Lower leg skin (tissue), 4 donors: ENCODE data around the gene IQCK. TPM values are rescaled to one million over a fixed set of nuclear protein-coding genes. Genes with fewer than 3 reads are reported as not detected.

Source experiments
- DNase-seq, 2 donors: peaks; one replicate each; pipeline ENCODE4 v3.0.0-alpha.2; 2019; ENCODE audit warnings: low spot score in 2 of 2
- H3K4me3 ChIP-seq: fragments of 200-600 bp; sonication (generic); 2 replicates; pipeline ENCODE4 v1.5.1; 2017; ENCODE audit warnings: mild to moderate bottlenecking, low read depth; ENCODE audit not compliant: poor library complexity, severe bottlenecking
- CTCF ChIP-seq, 3 donors: fragments of 450-650 bp; IDR thresholded peaks; one replicate each; pipeline ENCODE4 v1.5.1; 2016; ENCODE audit warnings: antibody characterized with exemption in 3 of 3, mild to moderate bottlenecking in 3 of 3, moderate library complexity in 2 of 3
- POLR2A ChIP-seq, 2 donors: fragments of 450-650 bp; IDR thresholded peaks; one replicate each; pipeline ENCODE4 v1.6.1; 2016 to 2017; ENCODE audit warnings: antibody characterized with exemption in 2 of 2, mild to moderate bottlenecking in 1 of 2, moderate library complexity in 1 of 2
- WGBS, 2 donors: methylation state at CpG; one replicate each; pipeline ENCODE4 v1.1.5; 2018; 5-methylcytosine and 5-hydroxymethylcytosine counted together
- intact Hi-C: fragments of 100-400 bp; cut with DNase I; formaldehyde crosslinking; loops from one replicate; pipeline ENCODE4 v1.15.0; 2023; ENCODE audit warnings: low total_unique reads
- total RNA-seq, 4 donors: library from RNA; depleted of rRNA; stranded (reverse); fragments of >200 nt; gene quantifications; one replicate each; pipeline ENCODE4 v1.1.0, GENCODE V29; 2016

IQCK gene
- total RNA-seq, 4 donors from 2014 or later = 6.9 to 20.7 (median 10.9) TPM

GRCh38 chr16:19848756-19849155, 130.7 kb downstream of the IQCK start:
- H3K4me3 ChIP-seq = no peak overlapping the region
- WGBS, 2 donors = 82 to 92% methylated on average over 3 of the region's 3 CpGs
- no peak for DNase-seq
- intact Hi-C loops = no loop called here
- TF ChIP-seq POLR2A (IDR thresholded peaks at IDR 0.05) (no peak), CTCF (IDR thresholded peaks at IDR 0.05) (no peak)

- 96 to 99% methylated on average over 11 of the region's 11 CpGs for WGBS, 2 donors
- intact Hi-C loops = no loop called here
- no peak for DNase-seq
- no peak overlapping the region for H3K4me3 ChIP-seq
- TF ChIP-seq CTCF (IDR thresholded peaks at IDR 0.05) (no peak), POLR2A (IDR thresholded peaks at IDR 0.05) (no peak)
Observed at GRCh38 chr16:19850131-19850817, 132.2 kb downstream of the IQCK start.

- intact Hi-C loops = no loop called here
- TF ChIP-seq CTCF (IDR thresholded peaks at IDR 0.05) = no peak
- no peak for TF ChIP-seq POLR2A (IDR thresholded peaks at IDR 0.05)
- 74 to 81% methylated on average over 7 of the region's 7 CpGs for WGBS, 2 donors
- H3K4me3 ChIP-seq = no peak overlapping the region
- DNase-seq = no peak
Observed at GRCh38 chr16:19851476-19851875, 133.4 kb downstream of the IQCK start.

GRCh38 chr16:19853132-19853741, 135.2 kb downstream of the IQCK start:
- DNase-seq = no peak
- WGBS, 2 donors = 70 to 78% methylated on average over 8 of the region's 8 CpGs
- intact Hi-C loops = no loop called here
- no peak for TF ChIP-seq CTCF (IDR thresholded peaks at IDR 0.05)
- TF ChIP-seq POLR2A (IDR thresholded peaks at IDR 0.05) = no peak
- H3K4me3 ChIP-seq = no peak overlapping the region

GRCh38 chr16:19853742-19854542, 135.9 kb downstream of the IQCK start:
- WGBS, 2 donors = 44 to 49% methylated on average over 7 of the region's 7 CpGs
- TF ChIP-seq CTCF (IDR thresholded peaks at IDR 0.05) (no peak), POLR2A (IDR thresholded peaks at IDR 0.05) (no peak)
- intact Hi-C loops = no loop called here
- DNase-seq = no peak
- no peak overlapping the region for H3K4me3 ChIP-seq
